Panc1 (cell line): ENCODE results near the gene CELF6. TPM values are rescaled to one million over a fixed set of nuclear protein-coding genes. Genes with fewer than 3 reads are reported as not detected.
A peak's percentile ranks its signal among the peaks of the same experiment; 100 is the strongest.

Experiments used
- ATAC-seq: fragments of 200-7000 bp; cut with Tn5 transposase; 2 replicates; pipeline ENCODE4 v1.9.1; 2020; ENCODE audit warnings: mild to moderate bottlenecking, moderate library complexity
- BruUV-seq: library from RNA; stranded (reverse); fragments of 400-500 nt; replicated peaks from 2 replicates; lab custom pipeline; 2021; lab: Mats Ljungman, UMichigan
- CTCF ChIA-PET: fragments of 300-600 bp; sonication (Branson Sonifier 250); formaldehyde crosslinking; loops from one replicate; lab custom pipeline; 2022; ENCODE audit warnings: antibody characterized with exemption; lab: Charles Lee
- POLR2A ChIA-PET: fragments of 300-600 bp; sonication (Branson Sonifier 250); formaldehyde crosslinking; loops from one replicate; lab custom pipeline; 2022; ENCODE audit warnings: antibody characterized with exemption; lab: Charles Lee
- DNase-seq: peaks from one replicate; pipeline ENCODE4 v3.0.0-alpha.2; 2010; ENCODE audit warnings: low read depth, low spot score
- H3K27ac ChIP-seq: 2 replicates; pipeline ENCODE4 v1.5.1; 2011; ENCODE audit warnings: mild to moderate bottlenecking, low read length, inconsistent platforms
- H3K27me3 ChIP-seq: fragments of 200-500 bp; sonication (Bioruptor generic); 2 replicates; pipeline ENCODE4 v1.6.0; 2014; ENCODE audit warnings: low read length, inconsistent platforms; ENCODE audit not compliant: control insufficient read depth, insufficient read depth
- H3K36me3 ChIP-seq: fragments of 200-500 bp; sonication (Bioruptor generic); 2 replicates; pipeline ENCODE4 v1.5.1; 2014; ENCODE audit warnings: inconsistent platforms, mild to moderate bottlenecking, low read length, moderate library complexity; ENCODE audit not compliant: control insufficient read depth, insufficient read depth
- H3K4me1 ChIP-seq: 2 replicates; pipeline ENCODE4 v1.5.1; 2011; ENCODE audit warnings: inconsistent platforms, mild to moderate bottlenecking, low read length, moderate library complexity; ENCODE audit not compliant: control insufficient read depth, insufficient read depth
- H3K4me3 ChIP-seq, 2 experiments: 2 replicates each; pipeline ENCODE4 v1.5.1; 2011 to 2012; ENCODE audit warnings: low read depth in 2 of 2, low read length in 2 of 2, mild to moderate bottlenecking in 2 of 2, inconsistent platforms in 1 of 2, moderate library complexity in 1 of 2
- H3K9me3 ChIP-seq: fragments of 200-500 bp; sonication (Bioruptor generic); 2 replicates; pipeline ENCODE4 v1.5.1; 2014; ENCODE audit warnings: low read depth, mild to moderate bottlenecking, inconsistent platforms, low read length, moderate library complexity; ENCODE audit not compliant: control insufficient read depth, insufficient read depth
- CTCF ChIP-seq: fragments of 450-650 bp; IDR thresholded peaks from 2 replicates; pipeline ENCODE4 v1.5.1; 2017; ENCODE audit warnings: mild to moderate bottlenecking
- POLR2AphosphoS5 ChIP-seq: IDR thresholded peaks from 2 replicates; pipeline ENCODE4 v1.6.1; 2012; ENCODE audit warnings: mild to moderate bottlenecking, low read depth, low read length, moderate library complexity
- REST ChIP-seq, 2 experiments: IDR thresholded peaks; 2 replicates each; pipeline ENCODE4 v1.6.1; 2011 to 2012; ENCODE audit warnings: low read depth in 2 of 2, control low read depth in 1 of 2, low read length in 1 of 2, mild to moderate bottlenecking in 1 of 2, moderate library complexity in 1 of 2; ENCODE audit not compliant: insufficient read depth in 1 of 2
- SIN3A ChIP-seq: IDR thresholded peaks from 2 replicates; pipeline ENCODE4 v1.6.1; 2012; ENCODE audit warnings: low read depth, mild to moderate bottlenecking, low read length, moderate library complexity, borderline replicate concordance; ENCODE audit not compliant: insufficient read depth
- TCF7L2 ChIP-seq: IDR thresholded peaks from 2 replicates; pipeline ENCODE4 v1.6.1; 2011; ENCODE audit warnings: mild to moderate bottlenecking, low read depth, low read length, inconsistent platforms
- in situ Hi-C: cut with HindIII; loops from 2 replicates; pipeline ENCODE4 v1.10.0; 2016; ENCODE audit warnings: low sequenced_read_pairs, low pct_unique_long_range_greater_than_20kb
- intact Hi-C: fragments of 100-400 bp; cut with micrococcal nuclease; formaldehyde crosslinking; loops from one replicate; pipeline ENCODE4 v1.10.0; 2022; ENCODE audit not compliant: unreplicated experiment
- total RNA-seq: library from RNA; stranded (reverse); gene quantifications from one replicate; pipeline ENCODE4 v1.2.1, GENCODE V29; 2021; ENCODE audit not compliant: unreplicated experiment

CELF6 gene
- total RNA-seq, 1 experiment from 2014 or later, result not detected

GRCh38 chr15:72236381-72237003 lies 83.5 kb downstream of the CELF6 start:
- intact Hi-C loops, result no loop called here
- Histone ChIP-seq H3K27me3 (no peaks in the 10 kb centered on the region), H3K9me3 (no peaks in the 10 kb centered on the region), H3K4me1 (peaks cover 27% of the 10 kb centered on the region), H3K36me3 (no peaks in the 10 kb centered on the region), H3K27ac (peak overlapping the region; percentile 77), H3K4me3 (peak overlapping the region in 1 of 2 experiments; percentile 41; a peak in 3 of 4 replicates)
- no peak for TF ChIP-seq CTCF
- no peak for TF ChIP-seq TCF7L2
- TF ChIP-seq REST (IDR thresholded peaks at IDR 0.05; ENCODE audit: insufficient read depth in 1 of 2, low read depth in 2 of 2, low read length in 1 of 2), result no peak
- no peak for TF ChIP-seq POLR2AphosphoS5
- no peak for TF ChIP-seq SIN3A
- POLR2A ChIA-PET, result no interaction called here
- DNase-seq (no peak), ATAC-seq (no peak)
- in situ Hi-C loops, result no loop called here
- CTCF ChIA-PET, result no interaction called here
- BruUV-seq, result no TSS peak

- DNase-seq (no peak), ATAC-seq (no peak)
- no peak for TF ChIP-seq SIN3A
- TF ChIP-seq REST (IDR thresholded peaks at IDR 0.05; ENCODE audit: insufficient read depth in 1 of 2, low read depth in 2 of 2, low read length in 1 of 2), result no peak
- TF ChIP-seq CTCF, result no peak
- TF ChIP-seq POLR2AphosphoS5, result no peak
- no TSS peak for BruUV-seq
- Histone ChIP-seq H3K4me1 (peaks cover 27% of the 10 kb centered on the region), H3K36me3 (no peaks in the 10 kb centered on the region; the same call in 1 of the 2 replicates), H3K4me3 (no peak overlapping the region), H3K27me3 (no peaks in the 10 kb centered on the region), H3K9me3 (no peaks in the 10 kb centered on the region), H3K27ac (0 out of 2 replicates have a peak overlapping the region, but pooled peaks have one; percentile 13)
- in situ Hi-C loops, result no loop called here
- intact Hi-C loops, result no loop called here
- CTCF ChIA-PET, result no interaction called here
- POLR2A ChIA-PET, result no interaction called here
These were observed 84.7 kb downstream of the CELF6 start for GRCh38 chr15:72235298-72235697.
